Panc1 (cell line): Measurements from ENCODE around the gene DHX8. TPM values are rescaled to one million over a fixed set of nuclear protein-coding genes. Genes with fewer than 3 reads are reported as not detected.

ENCODE experiments used
- ATAC-seq: fragments of 200-7000 bp; cut with Tn5 transposase; 2 replicates; pipeline ENCODE4 v1.9.1; 2020; ENCODE audit warnings: mild to moderate bottlenecking, moderate library complexity
- BruUV-seq: library from RNA; stranded (reverse); fragments of 400-500 nt; replicated peaks from 2 replicates; lab custom pipeline; 2021; lab: Mats Ljungman, UMichigan
- CTCF ChIA-PET: fragments of 300-600 bp; sonication (Branson Sonifier 250); formaldehyde crosslinking; loops from one replicate; lab custom pipeline; 2022; ENCODE audit warnings: antibody characterized with exemption; lab: Charles Lee
- POLR2A ChIA-PET: fragments of 300-600 bp; sonication (Branson Sonifier 250); formaldehyde crosslinking; loops from one replicate; lab custom pipeline; 2022; ENCODE audit warnings: antibody characterized with exemption; lab: Charles Lee
- DNase-seq: peaks from one replicate; pipeline ENCODE4 v3.0.0-alpha.2; 2010; ENCODE audit warnings: low read depth, low spot score
- H3K27ac ChIP-seq: 2 replicates; pipeline ENCODE4 v1.5.1; 2011; ENCODE audit warnings: mild to moderate bottlenecking, low read length, inconsistent platforms
- H3K27me3 ChIP-seq: fragments of 200-500 bp; sonication (Bioruptor generic); 2 replicates; pipeline ENCODE4 v1.6.0; 2014; ENCODE audit warnings: low read length, inconsistent platforms; ENCODE audit not compliant: control insufficient read depth, insufficient read depth
- H3K36me3 ChIP-seq: fragments of 200-500 bp; sonication (Bioruptor generic); 2 replicates; pipeline ENCODE4 v1.5.1; 2014; ENCODE audit warnings: inconsistent platforms, mild to moderate bottlenecking, low read length, moderate library complexity; ENCODE audit not compliant: control insufficient read depth, insufficient read depth
- H3K4me1 ChIP-seq: 2 replicates; pipeline ENCODE4 v1.5.1; 2011; ENCODE audit warnings: inconsistent platforms, mild to moderate bottlenecking, low read length, moderate library complexity; ENCODE audit not compliant: control insufficient read depth, insufficient read depth
- H3K4me3 ChIP-seq, 2 experiments: 2 replicates each; pipeline ENCODE4 v1.5.1; 2011 to 2012; ENCODE audit warnings: low read depth in 2 of 2, low read length in 2 of 2, mild to moderate bottlenecking in 2 of 2, inconsistent platforms in 1 of 2, moderate library complexity in 1 of 2
- H3K9me3 ChIP-seq: fragments of 200-500 bp; sonication (Bioruptor generic); 2 replicates; pipeline ENCODE4 v1.5.1; 2014; ENCODE audit warnings: low read depth, mild to moderate bottlenecking, inconsistent platforms, low read length, moderate library complexity; ENCODE audit not compliant: control insufficient read depth, insufficient read depth
- POLR2AphosphoS5 ChIP-seq: IDR thresholded peaks from 2 replicates; pipeline ENCODE4 v1.6.1; 2012; ENCODE audit warnings: mild to moderate bottlenecking, low read depth, low read length, moderate library complexity
- SIN3A ChIP-seq: IDR thresholded peaks from 2 replicates; pipeline ENCODE4 v1.6.1; 2012; ENCODE audit warnings: low read depth, mild to moderate bottlenecking, low read length, moderate library complexity, borderline replicate concordance; ENCODE audit not compliant: insufficient read depth
- TCF7L2 ChIP-seq: IDR thresholded peaks from 2 replicates; pipeline ENCODE4 v1.6.1; 2011; ENCODE audit warnings: mild to moderate bottlenecking, low read depth, low read length, inconsistent platforms
- in situ Hi-C: cut with HindIII; loops from 2 replicates; pipeline ENCODE4 v1.10.0; 2016; ENCODE audit warnings: low sequenced_read_pairs, low pct_unique_long_range_greater_than_20kb
- intact Hi-C: fragments of 100-400 bp; cut with micrococcal nuclease; formaldehyde crosslinking; loops from one replicate; pipeline ENCODE4 v1.10.0; 2022; ENCODE audit not compliant: unreplicated experiment
- total RNA-seq: library from RNA; stranded (reverse); gene quantifications from one replicate; pipeline ENCODE4 v1.2.1, GENCODE V29; 2021; ENCODE audit not compliant: unreplicated experiment
- TF ChIP-seq, protein P1 (sequence below), 2 experiments: IDR thresholded peaks; 2 replicates each; pipeline ENCODE4 v1.6.1; 2011 to 2012; ENCODE audit warnings: low read depth in 2 of 2, control low read depth in 1 of 2, low read length in 1 of 2, mild to moderate bottlenecking in 1 of 2, moderate library complexity in 1 of 2; ENCODE audit not compliant: insufficient read depth in 1 of 2
- TF ChIP-seq, protein P2 (sequence below): fragments of 450-650 bp; IDR thresholded peaks from 2 replicates; pipeline ENCODE4 v1.5.1; 2017; ENCODE audit warnings: mild to moderate bottlenecking

Gene DHX8
- total RNA-seq, 1 experiment from 2014 or later = 45.6 TPM

DNA sequence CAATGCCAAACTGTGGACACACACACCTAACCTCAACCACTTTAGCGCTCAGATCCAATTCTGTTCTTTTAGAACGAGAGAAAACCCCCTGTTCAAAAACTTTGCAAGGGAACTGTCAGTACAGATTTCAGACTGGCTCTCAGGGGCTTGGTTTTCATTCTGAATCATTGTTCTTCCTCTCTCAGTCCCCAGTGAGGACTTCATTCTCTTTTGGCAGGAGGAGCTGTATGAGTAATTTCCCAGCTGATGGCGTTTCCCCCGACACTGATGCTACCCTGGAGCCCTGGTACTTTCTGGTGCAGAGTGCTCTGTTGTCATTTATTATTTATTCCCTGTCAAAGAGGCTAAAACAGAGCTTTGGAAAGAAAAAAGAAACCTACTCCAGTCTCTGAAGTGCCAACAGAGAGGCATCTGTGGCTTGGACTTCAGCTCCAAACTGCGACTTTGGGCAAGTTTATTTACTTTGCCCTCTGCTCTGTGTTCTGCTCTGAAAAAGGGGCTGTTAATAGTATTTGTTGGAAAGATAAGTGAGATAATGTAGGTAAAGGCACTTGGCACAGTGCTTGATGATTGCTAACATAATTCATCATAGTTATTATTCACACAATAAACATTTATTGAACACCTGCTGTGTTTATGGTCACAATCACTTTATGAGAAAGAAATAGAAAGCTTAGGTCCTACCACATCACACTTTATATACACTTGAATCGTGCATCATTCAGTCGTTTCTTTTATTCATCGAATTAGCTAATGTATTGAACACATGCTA, 34.0 kb downstream of the DHX8 start:
- Histone ChIP-seq H3K4me1 (no peaks in the 10 kb centered on the region), H3K27ac (no peak overlapping the region), H3K9me3 (no peaks in the 10 kb centered on the region), H3K4me3 (no peak overlapping the region), H3K27me3 (no peaks in the 10 kb centered on the region), H3K36me3 (peaks cover 7% of the 10 kb centered on the region; the same call in 1 of the 2 replicates)
- in situ Hi-C loops = no loop called here
- DNase-seq (no peak), ATAC-seq (no peak)
- no TSS peak for BruUV-seq
- POLR2A ChIA-PET = no interaction called here
- TF ChIP-seq TCF7L2 (no peak), SIN3A (no peak), POLR2AphosphoS5 (no peak)
- TF ChIP-seq, protein P1, sequence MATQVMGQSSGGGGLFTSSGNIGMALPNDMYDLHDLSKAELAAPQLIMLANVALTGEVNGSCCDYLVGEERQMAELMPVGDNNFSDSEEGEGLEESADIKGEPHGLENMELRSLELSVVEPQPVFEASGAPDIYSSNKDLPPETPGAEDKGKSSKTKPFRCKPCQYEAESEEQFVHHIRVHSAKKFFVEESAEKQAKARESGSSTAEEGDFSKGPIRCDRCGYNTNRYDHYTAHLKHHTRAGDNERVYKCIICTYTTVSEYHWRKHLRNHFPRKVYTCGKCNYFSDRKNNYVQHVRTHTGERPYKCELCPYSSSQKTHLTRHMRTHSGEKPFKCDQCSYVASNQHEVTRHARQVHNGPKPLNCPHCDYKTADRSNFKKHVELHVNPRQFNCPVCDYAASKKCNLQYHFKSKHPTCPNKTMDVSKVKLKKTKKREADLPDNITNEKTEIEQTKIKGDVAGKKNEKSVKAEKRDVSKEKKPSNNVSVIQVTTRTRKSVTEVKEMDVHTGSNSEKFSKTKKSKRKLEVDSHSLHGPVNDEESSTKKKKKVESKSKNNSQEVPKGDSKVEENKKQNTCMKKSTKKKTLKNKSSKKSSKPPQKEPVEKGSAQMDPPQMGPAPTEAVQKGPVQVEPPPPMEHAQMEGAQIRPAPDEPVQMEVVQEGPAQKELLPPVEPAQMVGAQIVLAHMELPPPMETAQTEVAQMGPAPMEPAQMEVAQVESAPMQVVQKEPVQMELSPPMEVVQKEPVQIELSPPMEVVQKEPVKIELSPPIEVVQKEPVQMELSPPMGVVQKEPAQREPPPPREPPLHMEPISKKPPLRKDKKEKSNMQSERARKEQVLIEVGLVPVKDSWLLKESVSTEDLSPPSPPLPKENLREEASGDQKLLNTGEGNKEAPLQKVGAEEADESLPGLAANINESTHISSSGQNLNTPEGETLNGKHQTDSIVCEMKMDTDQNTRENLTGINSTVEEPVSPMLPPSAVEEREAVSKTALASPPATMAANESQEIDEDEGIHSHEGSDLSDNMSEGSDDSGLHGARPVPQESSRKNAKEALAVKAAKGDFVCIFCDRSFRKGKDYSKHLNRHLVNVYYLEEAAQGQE (IDR thresholded peaks at IDR 0.05; ENCODE audit: insufficient read depth in 1 of 2, low read depth in 2 of 2, low read length in 1 of 2) = no peak
- TF ChIP-seq, protein P2, sequence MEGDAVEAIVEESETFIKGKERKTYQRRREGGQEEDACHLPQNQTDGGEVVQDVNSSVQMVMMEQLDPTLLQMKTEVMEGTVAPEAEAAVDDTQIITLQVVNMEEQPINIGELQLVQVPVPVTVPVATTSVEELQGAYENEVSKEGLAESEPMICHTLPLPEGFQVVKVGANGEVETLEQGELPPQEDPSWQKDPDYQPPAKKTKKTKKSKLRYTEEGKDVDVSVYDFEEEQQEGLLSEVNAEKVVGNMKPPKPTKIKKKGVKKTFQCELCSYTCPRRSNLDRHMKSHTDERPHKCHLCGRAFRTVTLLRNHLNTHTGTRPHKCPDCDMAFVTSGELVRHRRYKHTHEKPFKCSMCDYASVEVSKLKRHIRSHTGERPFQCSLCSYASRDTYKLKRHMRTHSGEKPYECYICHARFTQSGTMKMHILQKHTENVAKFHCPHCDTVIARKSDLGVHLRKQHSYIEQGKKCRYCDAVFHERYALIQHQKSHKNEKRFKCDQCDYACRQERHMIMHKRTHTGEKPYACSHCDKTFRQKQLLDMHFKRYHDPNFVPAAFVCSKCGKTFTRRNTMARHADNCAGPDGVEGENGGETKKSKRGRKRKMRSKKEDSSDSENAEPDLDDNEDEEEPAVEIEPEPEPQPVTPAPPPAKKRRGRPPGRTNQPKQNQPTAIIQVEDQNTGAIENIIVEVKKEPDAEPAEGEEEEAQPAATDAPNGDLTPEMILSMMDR = no peak
- CTCF ChIA-PET = no interaction called here
- intact Hi-C loops = no loop called here

DNA sequence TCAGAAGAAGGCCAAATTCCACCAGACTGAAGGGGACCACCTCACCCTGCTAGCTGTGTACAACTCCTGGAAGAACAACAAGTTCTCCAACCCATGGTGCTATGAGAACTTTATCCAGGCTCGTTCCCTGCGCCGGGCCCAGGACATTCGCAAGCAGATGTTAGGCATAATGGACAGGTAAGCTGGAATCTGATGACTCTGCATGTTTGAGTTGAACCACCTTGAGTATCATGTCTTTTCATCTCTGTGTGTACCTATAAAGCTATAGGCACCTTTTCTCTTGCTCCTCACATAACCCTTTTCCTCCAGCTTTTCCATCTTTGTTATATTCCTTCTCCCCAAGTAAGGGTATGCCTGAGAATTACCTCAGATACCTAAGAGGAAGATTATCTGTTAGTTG, 37.6 kb downstream of the DHX8 start:
- Histone ChIP-seq H3K9me3 (no peaks in the 10 kb centered on the region), H3K4me3 (no peak overlapping the region), H3K4me1 (no peaks in the 10 kb centered on the region), H3K27ac (no peak overlapping the region), H3K27me3 (no peaks in the 10 kb centered on the region), H3K36me3 (peaks cover 7% of the 10 kb centered on the region; the same call in 1 of the 2 replicates)
- CTCF ChIA-PET = no interaction called here
- in situ Hi-C loops = no loop called here
- DNase-seq (no peak), ATAC-seq (no peak)
- no peak for TF ChIP-seq POLR2AphosphoS5
- TF ChIP-seq, protein P1 (IDR thresholded peaks at IDR 0.05; ENCODE audit: insufficient read depth in 1 of 2, low read depth in 2 of 2, low read length in 1 of 2) = no peak
- TF ChIP-seq SIN3A = no peak
- TF ChIP-seq, protein P2 = no peak
- intact Hi-C loops = no loop called here
- no TSS peak for BruUV-seq
- POLR2A ChIA-PET = no interaction called here
